Bronchial epithelial cell (primary cell): ENCODE measurements around the gene CHCHD6. TPM values are rescaled to one million over a fixed set of nuclear protein-coding genes. Genes with fewer than 3 reads are reported as not detected.
A peak's percentile ranks its signal among the peaks of the same experiment; 100 is the strongest.

Experiments used
- DNase-seq: peaks from one replicate; pipeline ENCODE4 v3.0.0-alpha.2; 2010; ENCODE audit warnings: low read depth
- FAIRE-seq: peaks from 2 replicates; lab custom pipeline; 2011; peaks lifted over from hg19 to GRCh38; lab: Jason Lieb, UNC
- H3K27me3 ChIP-seq: 2 replicates; pipeline ENCODE4 v1.5.1; 2011; ENCODE audit warnings: low read length; ENCODE audit not compliant: control insufficient read depth, insufficient read depth
- H3K36me3 ChIP-seq: 2 replicates; pipeline ENCODE4 v1.5.1; 2011; ENCODE audit warnings: low read length; ENCODE audit not compliant: control insufficient read depth, insufficient read depth
- H3K4me3 ChIP-seq: 2 replicates; pipeline ENCODE4 v1.5.1; 2011; ENCODE audit warnings: mild to moderate bottlenecking, low read depth, low read length, control low read depth
- total RNA-seq: library from RNA; depleted of rRNA; stranded (reverse); fragments of >200 nt; gene quantifications from 2 replicates; pipeline ENCODE4 v1.2.1, GENCODE V29; 2014
- TF ChIP-seq, protein P1 (sequence below): IDR thresholded peaks from 2 replicates; pipeline ENCODE4 v1.5.1; 2011; ENCODE audit warnings: mild to moderate bottlenecking, moderate library complexity, low read length, control low read depth, inconsistent platforms; ENCODE audit not compliant: insufficient read depth, severe bottlenecking

Gene CHCHD6
- total RNA-seq, 1 donor from 2014 or later: 25.5 TPM

DNA sequence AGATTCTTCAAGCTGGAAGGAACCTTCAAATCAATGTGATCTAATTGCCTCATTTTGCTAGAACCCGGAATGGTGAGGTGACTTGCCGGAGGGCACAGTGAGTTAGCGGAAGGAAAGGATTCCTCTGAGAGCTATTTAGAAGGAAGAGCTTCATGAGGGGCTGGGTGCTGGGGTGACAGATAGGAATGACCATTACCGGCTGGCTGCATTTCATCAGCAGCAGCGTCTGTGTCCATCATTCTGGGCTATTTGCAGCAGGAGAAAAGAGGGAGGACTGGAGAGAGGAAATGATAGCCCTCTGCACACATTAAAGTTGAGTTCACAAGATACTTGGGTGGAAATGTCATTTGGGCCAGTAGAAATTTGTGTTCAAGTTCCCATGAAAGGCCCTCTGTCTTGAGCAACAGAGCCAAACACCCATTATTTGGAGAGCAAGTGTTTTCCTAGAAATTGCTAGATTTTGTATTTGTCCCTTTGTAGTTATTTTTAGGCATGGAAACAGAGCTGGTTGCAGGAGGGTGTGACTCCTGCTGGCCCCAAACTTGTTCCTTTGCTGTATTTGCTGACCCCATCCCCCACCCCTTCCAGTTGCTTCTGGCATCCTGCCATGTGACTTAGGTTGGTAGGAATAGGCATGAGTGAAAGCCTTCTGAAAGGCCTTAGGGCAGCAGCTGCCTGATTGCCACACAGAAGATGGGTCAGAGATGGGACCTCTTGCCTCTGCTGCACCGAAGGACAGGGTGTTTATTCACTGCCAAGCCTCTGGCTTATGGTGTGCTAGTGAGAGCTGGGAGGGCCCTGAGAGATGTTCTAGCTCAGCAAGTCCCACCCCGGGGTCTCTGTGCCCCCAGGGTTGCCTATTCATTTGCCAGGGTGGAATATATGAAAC is 191.4 kb downstream of the CHCHD6 start:
- TF ChIP-seq, protein P1, sequence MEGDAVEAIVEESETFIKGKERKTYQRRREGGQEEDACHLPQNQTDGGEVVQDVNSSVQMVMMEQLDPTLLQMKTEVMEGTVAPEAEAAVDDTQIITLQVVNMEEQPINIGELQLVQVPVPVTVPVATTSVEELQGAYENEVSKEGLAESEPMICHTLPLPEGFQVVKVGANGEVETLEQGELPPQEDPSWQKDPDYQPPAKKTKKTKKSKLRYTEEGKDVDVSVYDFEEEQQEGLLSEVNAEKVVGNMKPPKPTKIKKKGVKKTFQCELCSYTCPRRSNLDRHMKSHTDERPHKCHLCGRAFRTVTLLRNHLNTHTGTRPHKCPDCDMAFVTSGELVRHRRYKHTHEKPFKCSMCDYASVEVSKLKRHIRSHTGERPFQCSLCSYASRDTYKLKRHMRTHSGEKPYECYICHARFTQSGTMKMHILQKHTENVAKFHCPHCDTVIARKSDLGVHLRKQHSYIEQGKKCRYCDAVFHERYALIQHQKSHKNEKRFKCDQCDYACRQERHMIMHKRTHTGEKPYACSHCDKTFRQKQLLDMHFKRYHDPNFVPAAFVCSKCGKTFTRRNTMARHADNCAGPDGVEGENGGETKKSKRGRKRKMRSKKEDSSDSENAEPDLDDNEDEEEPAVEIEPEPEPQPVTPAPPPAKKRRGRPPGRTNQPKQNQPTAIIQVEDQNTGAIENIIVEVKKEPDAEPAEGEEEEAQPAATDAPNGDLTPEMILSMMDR: no peak
- peak; percentile 67 for DNase-seq
- Histone ChIP-seq H3K27me3 (no peaks in the 10 kb centered on the region), H3K4me3 (no peak overlapping the region), H3K36me3 (no peaks in the 10 kb centered on the region)
- FAIRE-seq: no peak

DNA sequence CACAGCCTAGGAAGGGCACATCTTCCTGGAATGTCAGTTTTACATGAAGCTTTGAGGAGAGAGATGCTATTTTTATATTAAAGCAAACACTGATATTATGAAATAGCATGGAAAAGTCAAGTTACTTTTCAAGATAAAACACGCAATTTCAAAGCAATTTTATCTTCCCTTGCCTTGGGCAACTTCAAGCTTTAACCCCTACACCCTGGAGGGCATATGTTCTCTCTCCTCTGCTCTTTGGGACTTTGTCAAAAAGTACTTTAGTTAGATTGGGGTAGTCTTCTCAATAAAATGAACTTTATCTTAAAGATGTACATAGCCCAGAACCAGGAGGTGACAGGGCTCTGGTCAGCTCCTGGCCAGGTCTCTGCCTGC is 192.0 kb downstream of the CHCHD6 start:
- H3K36me3 ChIP-seq: no peaks in the 10 kb centered on the region
- TF ChIP-seq, protein P1: no peak
- H3K27me3 ChIP-seq: no peaks in the 10 kb centered on the region
- DNase-seq (no peak), FAIRE-seq (no peak)
- H3K4me3 ChIP-seq: no peak overlapping the region

DNA sequence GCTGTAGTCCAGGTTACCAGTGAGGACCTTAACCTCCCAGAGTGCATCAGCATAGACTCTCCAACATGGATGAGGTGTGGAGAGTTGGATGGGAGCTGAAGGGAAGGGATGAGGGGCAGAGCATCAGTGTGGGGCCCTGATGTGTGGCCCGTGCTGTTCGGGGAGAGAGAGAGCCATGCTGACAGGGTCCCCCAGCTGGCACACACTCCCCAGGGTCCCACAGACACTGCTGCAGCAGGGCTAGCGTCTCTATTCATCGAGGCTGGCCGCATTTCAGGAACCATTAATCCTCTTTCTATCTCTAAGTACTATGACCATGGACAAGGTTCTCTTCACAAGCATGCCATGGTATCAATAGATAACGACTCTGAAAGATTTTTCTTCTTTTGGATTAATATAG is 192.9 kb downstream of the CHCHD6 start:
- Histone ChIP-seq H3K4me3 (no peak overlapping the region), H3K36me3 (no peaks in the 10 kb centered on the region), H3K27me3 (no peaks in the 10 kb centered on the region)
- no peak for DNase-seq
- peak; percentile 76 for FAIRE-seq
- TF ChIP-seq, protein P1: no peak

DNA sequence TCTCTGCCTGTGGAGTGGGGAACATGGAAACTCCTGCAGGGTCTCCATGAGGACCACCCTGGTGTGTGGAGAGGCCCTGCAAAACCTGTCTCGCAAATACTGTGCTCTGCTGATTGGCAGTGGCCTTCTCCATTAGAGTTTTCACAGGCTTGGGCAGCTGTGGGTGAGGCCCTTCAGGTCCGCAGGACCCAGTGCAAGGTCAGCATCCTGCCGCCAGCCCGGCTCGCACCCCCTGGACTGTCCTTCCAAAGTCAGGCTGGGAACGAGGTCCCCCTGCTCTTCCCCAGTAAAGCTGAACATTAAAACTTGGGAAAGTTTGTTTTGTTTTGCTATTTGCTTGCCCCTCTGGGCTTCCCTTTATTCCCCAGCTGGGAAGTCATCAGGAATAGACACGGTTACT is 193.9 kb downstream of the CHCHD6 start:
- Histone ChIP-seq H3K27me3 (no peaks in the 10 kb centered on the region), H3K4me3 (no peak overlapping the region), H3K36me3 (no peaks in the 10 kb centered on the region)
- FAIRE-seq (no peak), DNase-seq (no peak)
- TF ChIP-seq, protein P1: no peak

DNA sequence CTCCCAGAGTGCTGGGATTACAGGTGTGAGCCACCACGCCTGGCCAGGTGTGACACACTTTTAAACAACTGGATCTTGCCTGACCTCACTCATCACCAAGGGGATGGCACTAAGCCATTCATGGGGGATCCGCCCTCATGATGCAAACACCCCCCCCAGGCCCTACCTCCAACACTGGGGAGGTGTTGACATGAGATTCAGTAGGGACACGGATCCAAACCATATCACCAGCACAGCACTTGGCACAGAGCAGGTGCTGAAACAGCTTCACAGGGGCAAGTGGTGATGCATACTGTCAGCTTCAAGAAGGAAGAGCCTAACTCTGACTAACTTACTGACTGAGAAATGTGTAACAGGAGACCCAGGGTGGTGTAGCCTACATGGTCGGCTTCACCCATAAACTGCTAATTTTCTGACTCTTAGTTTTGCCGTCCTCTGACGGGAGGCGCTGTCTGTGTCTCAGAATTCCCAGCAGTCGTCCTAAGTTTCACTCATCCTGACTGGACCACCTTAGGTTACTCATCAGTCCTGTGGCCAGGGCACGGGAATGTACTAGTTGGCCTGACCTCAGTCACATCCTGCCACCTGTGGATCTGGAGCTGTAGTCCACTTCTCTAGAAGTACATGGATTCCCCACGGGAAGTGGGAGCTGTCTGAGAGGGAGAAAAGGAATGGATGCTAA is 197.0 kb downstream of the CHCHD6 start:
- Histone ChIP-seq H3K4me3 (no peak overlapping the region), H3K36me3 (no peaks in the 10 kb centered on the region), H3K27me3 (no peaks in the 10 kb centered on the region)
- TF ChIP-seq, protein P1: no peak
- FAIRE-seq: peak; percentile 64
- DNase-seq: no peak
